ENCODE results near the gene WDPCP. TPM values are rescaled to one million over a fixed set of nuclear protein-coding genes. Genes with fewer than 3 reads are reported as not detected.

The WDPCP gene
- total RNA-seq, 1 donor from 2014 or later, result 5.7 TPM

DNA sequence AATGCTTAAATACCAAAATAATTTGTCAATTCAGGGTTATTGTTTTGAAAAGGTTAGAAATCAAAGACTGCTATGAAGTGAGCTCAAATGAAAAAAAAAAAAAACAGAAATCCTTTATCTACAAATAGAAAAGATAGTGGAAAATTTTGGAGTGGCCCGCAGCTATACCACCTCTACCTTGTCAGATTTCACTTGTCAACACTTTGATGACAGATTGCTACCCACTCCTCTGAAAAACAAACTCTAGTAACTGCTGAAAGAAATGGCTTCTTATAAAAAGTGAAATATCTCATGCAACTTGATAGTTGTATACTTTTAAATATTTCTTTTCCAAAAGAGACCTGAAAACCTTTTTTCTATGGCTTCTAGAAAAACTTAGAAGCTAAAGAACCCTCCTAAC, 84.5 kb downstream of the WDPCP start:
- H3K36me3 Mint-ChIP-seq (ENCODE audit: low read depth, unreplicated experiment), result no peaks in the 10 kb centered on the region
- DNase-seq (ENCODE audit: low spot score), result no peak
- H3K4me1 Mint-ChIP-seq (ENCODE audit: unreplicated experiment), result no peaks in the 10 kb centered on the region
- TF ChIP-seq, protein P1, sequence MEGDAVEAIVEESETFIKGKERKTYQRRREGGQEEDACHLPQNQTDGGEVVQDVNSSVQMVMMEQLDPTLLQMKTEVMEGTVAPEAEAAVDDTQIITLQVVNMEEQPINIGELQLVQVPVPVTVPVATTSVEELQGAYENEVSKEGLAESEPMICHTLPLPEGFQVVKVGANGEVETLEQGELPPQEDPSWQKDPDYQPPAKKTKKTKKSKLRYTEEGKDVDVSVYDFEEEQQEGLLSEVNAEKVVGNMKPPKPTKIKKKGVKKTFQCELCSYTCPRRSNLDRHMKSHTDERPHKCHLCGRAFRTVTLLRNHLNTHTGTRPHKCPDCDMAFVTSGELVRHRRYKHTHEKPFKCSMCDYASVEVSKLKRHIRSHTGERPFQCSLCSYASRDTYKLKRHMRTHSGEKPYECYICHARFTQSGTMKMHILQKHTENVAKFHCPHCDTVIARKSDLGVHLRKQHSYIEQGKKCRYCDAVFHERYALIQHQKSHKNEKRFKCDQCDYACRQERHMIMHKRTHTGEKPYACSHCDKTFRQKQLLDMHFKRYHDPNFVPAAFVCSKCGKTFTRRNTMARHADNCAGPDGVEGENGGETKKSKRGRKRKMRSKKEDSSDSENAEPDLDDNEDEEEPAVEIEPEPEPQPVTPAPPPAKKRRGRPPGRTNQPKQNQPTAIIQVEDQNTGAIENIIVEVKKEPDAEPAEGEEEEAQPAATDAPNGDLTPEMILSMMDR (IDR thresholded peaks at IDR 0.05; ENCODE audit: unreplicated experiment), result no peak
- no peak overlapping the region for H3K4me3 Mint-ChIP-seq (ENCODE audit: unreplicated experiment)
- no peaks in the 10 kb centered on the region for H3K9me3 Mint-ChIP-seq (ENCODE audit: unreplicated experiment)
- H3K27ac Mint-ChIP-seq (ENCODE audit: unreplicated experiment), result no peak overlapping the region
- H3K27me3 Mint-ChIP-seq (ENCODE audit: unreplicated experiment), result no peaks in the 10 kb centered on the region

DNA sequence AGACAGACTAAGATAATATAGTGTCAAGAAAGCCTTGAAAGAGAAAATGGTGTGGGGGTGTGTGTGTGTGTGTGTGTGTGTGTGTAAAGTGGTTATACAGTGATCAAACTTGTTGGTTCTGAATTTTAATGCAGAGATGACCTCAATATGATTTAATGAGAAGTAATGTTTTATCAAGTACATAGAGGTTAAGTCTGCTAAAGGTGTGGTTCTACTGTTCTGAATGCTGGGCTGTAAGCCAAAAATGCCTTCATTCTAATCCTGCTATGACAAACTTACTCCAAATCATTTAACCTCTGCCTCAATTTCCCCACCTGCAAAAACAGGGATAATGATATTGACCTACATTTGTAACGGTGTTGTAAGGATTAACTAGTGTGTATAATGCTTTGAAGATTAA, 87.9 kb downstream of the WDPCP start:
- no peaks in the 10 kb centered on the region for H3K4me1 Mint-ChIP-seq (ENCODE audit: unreplicated experiment)
- no peak overlapping the region for H3K4me3 Mint-ChIP-seq (ENCODE audit: unreplicated experiment)
- H3K27ac Mint-ChIP-seq (ENCODE audit: unreplicated experiment), result no peak overlapping the region
- TF ChIP-seq, protein P1 (IDR thresholded peaks at IDR 0.05; ENCODE audit: unreplicated experiment), result no peak
- no peak for DNase-seq (ENCODE audit: low spot score)
- no peaks in the 10 kb centered on the region for H3K36me3 Mint-ChIP-seq (ENCODE audit: low read depth, unreplicated experiment)
- H3K27me3 Mint-ChIP-seq (ENCODE audit: unreplicated experiment), result no peaks in the 10 kb centered on the region
- no peaks in the 10 kb centered on the region for H3K9me3 Mint-ChIP-seq (ENCODE audit: unreplicated experiment)

DNA sequence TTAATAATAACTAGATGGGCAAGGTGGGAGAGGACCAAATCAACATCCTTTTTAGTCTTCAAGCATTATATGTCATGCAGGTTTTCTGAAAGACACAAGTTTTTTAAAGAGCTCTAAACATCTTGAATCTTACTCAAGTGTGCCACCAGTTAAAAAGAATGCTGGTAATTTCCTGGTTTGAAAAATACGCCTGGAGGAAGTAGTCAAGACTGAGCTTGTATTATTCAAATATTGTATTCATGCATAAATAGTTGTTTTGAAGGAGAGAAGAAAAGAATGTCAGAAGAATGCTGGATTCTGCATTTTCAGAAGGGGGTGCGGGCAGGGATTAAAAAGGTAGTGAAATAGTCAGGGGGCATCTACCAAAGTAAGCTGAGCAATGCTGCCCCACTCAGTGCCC, 90.7 kb downstream of the WDPCP start:
- TF ChIP-seq, protein P1 (IDR thresholded peaks at IDR 0.05; ENCODE audit: unreplicated experiment), result no peak
- DNase-seq (ENCODE audit: low spot score), result no peak
- Mint-ChIP-seq H3K4me3 (ENCODE audit: unreplicated experiment) (no peak overlapping the region), H3K27me3 (ENCODE audit: unreplicated experiment) (no peaks in the 10 kb centered on the region), H3K36me3 (ENCODE audit: low read depth, unreplicated experiment) (no peaks in the 10 kb centered on the region), H3K9me3 (ENCODE audit: unreplicated experiment) (no peaks in the 10 kb centered on the region), H3K27ac (ENCODE audit: unreplicated experiment) (no peak overlapping the region), H3K4me1 (ENCODE audit: unreplicated experiment) (no peaks in the 10 kb centered on the region)

DNA sequence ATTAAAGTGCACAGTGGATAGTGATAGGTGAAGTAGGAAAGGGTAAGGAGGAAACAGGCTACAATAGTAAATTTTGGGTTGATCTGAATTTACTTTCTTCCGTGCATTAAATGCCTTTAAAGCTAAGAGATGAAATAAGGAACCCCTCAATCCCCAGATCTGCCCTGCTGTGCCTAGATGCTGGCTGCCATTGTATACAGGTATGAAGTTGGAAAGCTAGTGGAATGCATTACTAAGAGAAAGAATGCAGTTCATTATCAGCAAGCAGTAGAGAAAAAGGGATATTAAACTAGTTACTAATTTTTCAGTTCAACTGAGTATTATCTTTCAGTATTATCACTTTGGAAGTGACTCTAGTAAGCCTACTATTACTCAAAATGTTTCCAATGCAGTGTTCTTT, 93.3 kb downstream of the WDPCP start:
- no peak overlapping the region for H3K4me3 Mint-ChIP-seq (ENCODE audit: unreplicated experiment)
- no peak overlapping the region for H3K27ac Mint-ChIP-seq (ENCODE audit: unreplicated experiment)
- no peaks in the 10 kb centered on the region for H3K36me3 Mint-ChIP-seq (ENCODE audit: low read depth, unreplicated experiment)
- TF ChIP-seq, protein P1 (IDR thresholded peaks at IDR 0.05; ENCODE audit: unreplicated experiment), result no peak
- H3K4me1 Mint-ChIP-seq (ENCODE audit: unreplicated experiment), result no peaks in the 10 kb centered on the region
- no peak for DNase-seq (ENCODE audit: low spot score)
- no peaks in the 10 kb centered on the region for H3K9me3 Mint-ChIP-seq (ENCODE audit: unreplicated experiment)
- H3K27me3 Mint-ChIP-seq (ENCODE audit: unreplicated experiment), result no peaks in the 10 kb centered on the region

DNA sequence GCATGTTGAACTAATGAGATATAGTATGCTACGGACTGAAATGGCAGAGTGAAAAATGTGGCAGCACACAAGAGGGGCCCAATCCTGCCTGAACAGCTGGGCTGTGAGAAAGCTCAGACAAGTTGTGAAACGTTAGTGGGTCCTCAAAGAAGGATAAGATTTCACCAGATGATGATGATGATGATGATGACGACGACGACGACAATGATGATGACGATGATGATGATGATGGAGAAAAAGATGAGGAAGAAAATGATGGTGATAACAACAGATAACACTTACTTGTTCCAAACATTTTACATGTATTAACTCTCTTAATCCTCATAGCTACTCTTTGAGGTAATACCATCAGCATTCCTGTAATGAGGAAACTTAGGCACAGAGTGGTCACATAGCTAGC, 94.2 kb downstream of the WDPCP start:
- no peaks in the 10 kb centered on the region for H3K4me1 Mint-ChIP-seq (ENCODE audit: unreplicated experiment)
- H3K9me3 Mint-ChIP-seq (ENCODE audit: unreplicated experiment), result no peaks in the 10 kb centered on the region
- TF ChIP-seq, protein P1 (IDR thresholded peaks at IDR 0.05; ENCODE audit: unreplicated experiment), result no peak
- H3K4me3 Mint-ChIP-seq (ENCODE audit: unreplicated experiment), result no peak overlapping the region
- DNase-seq (ENCODE audit: low spot score), result no peak
- H3K36me3 Mint-ChIP-seq (ENCODE audit: low read depth, unreplicated experiment), result no peaks in the 10 kb centered on the region
- H3K27me3 Mint-ChIP-seq (ENCODE audit: unreplicated experiment), result no peaks in the 10 kb centered on the region
- H3K27ac Mint-ChIP-seq (ENCODE audit: unreplicated experiment), result no peak overlapping the region

Data from endothelial cell (in vitro differentiated cells).